GM20000 (cell line): ENCODE data around the gene PRR20C.
"Not testable (repeated sequence)": the region's sequence is repeated elsewhere in the genome, so short reads cannot be mapped to it uniquely, and the experiment has no call there.

Experiments used
- DNase-seq: peaks from one replicate; pipeline ENCODE4 v3.0.0; 2012; ENCODE audit warnings: low spot score
- CTCF ChIP-seq: IDR thresholded peaks from 2 replicates; pipeline ENCODE4 v1.5.1; 2012; ENCODE audit warnings: mild to moderate bottlenecking, control low read depth; ENCODE audit errors: extremely low read depth, missing control alignments

PRR20C gene

GRCh38 chr13:57153761-57154160, at the start of gene PRR20C:
PRR20C (plus strand) TSS chr13:57154061; CDS start chr13:57154448, 387 bp downstream.
- DNase-seq = not testable (repeated sequence)

GRCh38 chr13:57114945-57115344, 38.9 kb upstream of the PRR20C start:
- no peak for TF ChIP-seq CTCF
- no peak for DNase-seq

GRCh38 chr13:57123681-57124080, 30.2 kb upstream of the PRR20C start:
- no peak for TF ChIP-seq CTCF
- DNase-seq = no peak

- no peak for TF ChIP-seq CTCF
- no peak for DNase-seq
Measured at GRCh38 chr13:57128909-57129308, 25.0 kb upstream of the PRR20C start.

GRCh38 chr13:57136093-57136492, 17.8 kb upstream of the PRR20C start:
- no peak for DNase-seq
- no peak for TF ChIP-seq CTCF

GRCh38 chr13:57137585-57137984, 16.3 kb upstream of the PRR20C start:
- no peak for DNase-seq
- TF ChIP-seq CTCF = no peak

- TF ChIP-seq CTCF = no peak
- DNase-seq = no peak
Measured at GRCh38 chr13:57138988-57139387, 14.9 kb upstream of the PRR20C start.

- not testable (repeated sequence) for DNase-seq
Measured at GRCh38 chr13:57139781-57140180, 14.1 kb upstream of the PRR20C start.

GRCh38 chr13:57140235-57140968, 13.5 kb upstream of the PRR20C start, which contains the start of gene PRR20A:
PRR20A (plus strand) TSS chr13:57140918; CDS start chr13:57141305, 387 bp downstream.
- DNase-seq = not testable (repeated sequence)

- not testable (repeated sequence) for DNase-seq
Measured at GRCh38 chr13:57147188-57147587, 6.7 kb upstream of the PRR20C start, which contains the start of gene PRR20B. PRR20B (plus strand) TSS chr13:57147488; CDS start chr13:57147875, 387 bp downstream.

- DNase-seq = not testable (repeated sequence)
Measured at GRCh38 chr13:57148106-57148505, 5.8 kb upstream of the PRR20C start.

GRCh38 chr13:57160332-57160731, 6.5 kb downstream of the PRR20C start, which contains the start of gene PRR20D:
PRR20D (plus strand) TSS chr13:57160632; CDS start chr13:57161019, 387 bp downstream.
- not testable (repeated sequence) for DNase-seq

- not testable (repeated sequence) for DNase-seq
Measured at GRCh38 chr13:57166897-57167296, 13.0 kb downstream of the PRR20C start, which contains the start of gene PRR20E. PRR20E (plus strand) TSS chr13:57167197; CDS start chr13:57167584, 387 bp downstream.
